Measurements from ENCODE around the gene SCN4A. TPM values are rescaled to one million over a fixed set of nuclear protein-coding genes. Genes with fewer than 3 reads are reported as not detected.

The SCN4A gene
- total RNA-seq, 1 donor from 2014 or later: 1.6 TPM

DNA sequence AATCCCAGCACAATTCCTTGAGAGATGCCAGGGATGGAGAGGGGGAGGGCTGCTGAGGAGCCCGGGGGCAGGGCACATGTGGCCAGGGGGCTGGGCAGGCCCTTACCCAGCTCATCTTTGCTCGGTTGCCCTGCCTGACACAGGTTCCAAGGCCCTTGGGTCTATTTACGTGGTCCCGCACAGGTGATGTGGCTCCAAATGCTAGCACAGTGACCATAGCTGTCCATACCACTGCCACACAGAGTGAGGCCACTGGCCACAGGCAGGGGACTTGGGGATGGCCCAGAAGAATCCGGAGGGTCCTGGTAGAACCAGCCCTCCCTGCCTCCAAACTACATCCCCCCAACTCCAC lies 15.4 kb upstream of the SCN4A start:
- no peaks in the 10 kb centered on the region for H3K9me3 Mint-ChIP-seq
- TF ChIP-seq, protein P1, sequence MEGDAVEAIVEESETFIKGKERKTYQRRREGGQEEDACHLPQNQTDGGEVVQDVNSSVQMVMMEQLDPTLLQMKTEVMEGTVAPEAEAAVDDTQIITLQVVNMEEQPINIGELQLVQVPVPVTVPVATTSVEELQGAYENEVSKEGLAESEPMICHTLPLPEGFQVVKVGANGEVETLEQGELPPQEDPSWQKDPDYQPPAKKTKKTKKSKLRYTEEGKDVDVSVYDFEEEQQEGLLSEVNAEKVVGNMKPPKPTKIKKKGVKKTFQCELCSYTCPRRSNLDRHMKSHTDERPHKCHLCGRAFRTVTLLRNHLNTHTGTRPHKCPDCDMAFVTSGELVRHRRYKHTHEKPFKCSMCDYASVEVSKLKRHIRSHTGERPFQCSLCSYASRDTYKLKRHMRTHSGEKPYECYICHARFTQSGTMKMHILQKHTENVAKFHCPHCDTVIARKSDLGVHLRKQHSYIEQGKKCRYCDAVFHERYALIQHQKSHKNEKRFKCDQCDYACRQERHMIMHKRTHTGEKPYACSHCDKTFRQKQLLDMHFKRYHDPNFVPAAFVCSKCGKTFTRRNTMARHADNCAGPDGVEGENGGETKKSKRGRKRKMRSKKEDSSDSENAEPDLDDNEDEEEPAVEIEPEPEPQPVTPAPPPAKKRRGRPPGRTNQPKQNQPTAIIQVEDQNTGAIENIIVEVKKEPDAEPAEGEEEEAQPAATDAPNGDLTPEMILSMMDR (conservative IDR thresholded peaks at IDR 0.05): no peak
- peaks cover 15% of the 10 kb centered on the region for H3K4me1 Mint-ChIP-seq
- H3K27ac Mint-ChIP-seq (ENCODE audit: unreplicated experiment): no peak overlapping the region
- DNase-seq (ENCODE audit: low read depth, low spot score): no peak
- H3K36me3 Mint-ChIP-seq (ENCODE audit: low read depth): no peaks in the 10 kb centered on the region
- H3K4me3 Mint-ChIP-seq: no peak overlapping the region
- H3K27me3 Mint-ChIP-seq (ENCODE audit: low read depth): peaks cover 24% of the 10 kb centered on the region

DNA sequence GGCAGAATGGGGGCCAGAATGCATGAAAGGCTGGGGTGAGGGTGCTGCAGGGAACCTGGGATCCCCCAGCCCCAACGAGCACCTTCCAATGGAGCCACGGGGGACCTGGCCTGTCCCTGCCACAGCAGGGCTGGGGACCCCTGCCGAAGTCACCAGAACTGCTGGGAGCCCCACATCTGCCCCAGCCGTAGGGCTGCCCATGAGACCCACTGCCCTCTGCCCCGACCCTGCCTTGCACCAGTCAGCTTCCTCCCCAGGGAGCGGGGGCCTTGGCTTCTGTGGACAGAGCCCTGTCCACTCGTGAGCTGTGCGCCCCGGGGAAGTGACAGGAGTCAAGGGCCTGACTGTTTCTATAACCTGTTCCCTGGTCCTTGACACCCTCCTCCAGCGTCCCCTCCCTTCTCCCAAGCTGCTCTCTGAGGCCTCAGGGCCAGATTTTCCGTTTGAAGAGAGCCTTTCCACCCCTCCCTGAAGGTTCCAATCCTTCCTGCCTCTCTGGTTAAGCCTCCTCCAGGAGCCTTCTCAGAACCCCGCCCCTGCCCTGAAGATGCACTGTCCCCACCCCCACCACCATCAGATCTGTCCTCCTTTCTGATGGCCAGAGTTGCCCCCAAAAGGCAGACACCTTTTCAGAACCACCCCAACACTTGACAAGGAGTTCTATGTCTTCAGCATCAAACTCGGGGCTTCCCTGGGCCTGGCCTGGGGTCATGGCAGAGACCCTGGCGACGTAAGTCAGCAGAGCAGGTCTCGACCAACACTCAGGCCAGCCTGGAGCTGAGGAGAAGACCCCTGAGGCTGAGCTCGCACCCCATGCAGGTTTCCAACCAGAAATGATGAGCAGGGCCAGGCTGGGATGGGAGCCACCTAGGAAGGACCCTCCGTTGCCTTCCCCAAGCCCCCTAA lies 14.8 kb upstream of the SCN4A start:
- Mint-ChIP-seq H3K27ac (ENCODE audit: unreplicated experiment) (no peak overlapping the region), H3K27me3 (ENCODE audit: low read depth) (peaks cover 20% of the 10 kb centered on the region), H3K4me3 (no peak overlapping the region), H3K9me3 (peaks cover 4% of the 10 kb centered on the region), H3K4me1 (peaks cover 12% of the 10 kb centered on the region), H3K36me3 (ENCODE audit: low read depth) (peaks cover 4% of the 10 kb centered on the region)
- TF ChIP-seq, protein P1 (conservative IDR thresholded peaks at IDR 0.05): no peak
- DNase-seq (ENCODE audit: low read depth, low spot score): no peak

DNA sequence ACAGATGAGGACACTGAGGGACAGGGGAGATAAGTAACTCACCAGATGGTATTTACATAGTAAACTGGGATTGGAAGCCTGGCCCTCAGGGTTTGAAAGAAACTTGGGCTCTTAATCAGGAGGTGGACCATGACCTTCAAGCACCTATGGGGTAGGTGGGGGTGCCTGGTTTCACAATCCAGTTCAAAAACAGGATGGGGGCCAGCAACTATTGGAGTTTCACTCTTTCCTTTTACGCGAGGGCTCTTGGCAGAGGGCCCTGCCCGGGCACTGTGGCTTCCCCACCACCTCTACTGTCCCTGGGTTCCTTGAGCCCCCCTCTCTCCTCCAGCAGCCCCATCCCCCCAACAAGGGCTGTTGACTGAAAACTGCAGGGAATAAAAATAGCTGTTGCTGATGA lies 14.1 kb upstream of the SCN4A start:
- TF ChIP-seq, protein P1 (conservative IDR thresholded peaks at IDR 0.05): no peak
- Mint-ChIP-seq H3K9me3 (peaks cover 8% of the 10 kb centered on the region), H3K27ac (ENCODE audit: unreplicated experiment) (no peak overlapping the region), H3K36me3 (ENCODE audit: low read depth) (peaks cover 8% of the 10 kb centered on the region), H3K4me3 (no peak overlapping the region), H3K4me1 (peaks cover 11% of the 10 kb centered on the region), H3K27me3 (ENCODE audit: low read depth) (peaks cover 13% of the 10 kb centered on the region)
- no peak for DNase-seq (ENCODE audit: low read depth, low spot score)

DNA sequence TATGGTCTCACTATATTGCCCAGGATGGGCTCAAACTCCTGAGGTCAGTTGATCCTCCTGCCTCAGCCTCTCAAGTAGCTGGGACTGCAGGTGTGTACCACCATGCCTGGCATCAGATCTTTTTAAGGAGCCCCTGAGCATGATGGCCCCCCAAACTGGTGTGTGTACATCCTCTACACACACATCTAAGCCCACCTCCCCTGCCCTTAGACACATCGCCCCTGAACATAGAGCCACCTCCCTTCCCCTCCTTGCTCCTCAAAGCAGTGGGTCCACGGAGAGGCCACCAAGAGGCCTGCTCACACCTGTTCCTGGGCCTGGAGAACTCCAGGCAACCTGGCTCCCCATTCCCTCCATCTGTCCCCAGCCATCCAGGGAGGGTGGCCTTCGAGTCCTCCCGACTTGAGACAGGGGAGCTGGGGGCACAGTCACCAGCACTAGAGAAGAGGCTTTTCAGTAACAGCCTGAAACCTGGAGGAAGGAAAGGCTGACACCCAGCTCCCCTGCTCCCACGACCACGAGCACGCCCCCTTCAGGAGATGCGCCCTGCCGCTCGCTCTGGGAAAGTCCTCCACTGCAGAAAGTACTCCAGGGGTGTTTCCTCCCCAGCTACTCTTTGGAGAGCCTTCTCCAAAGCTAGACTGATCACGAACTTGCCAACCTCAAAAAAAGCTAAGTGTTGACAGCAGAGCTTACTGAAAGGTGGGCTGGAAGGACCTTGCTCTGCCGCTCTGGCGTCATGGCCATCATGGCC lies 12.8 kb upstream of the SCN4A start:
- peaks cover 7% of the 10 kb centered on the region for H3K27me3 Mint-ChIP-seq (ENCODE audit: low read depth)
- TF ChIP-seq, protein P1 (conservative IDR thresholded peaks at IDR 0.05): no peak
- H3K36me3 Mint-ChIP-seq (ENCODE audit: low read depth): peaks cover 8% of the 10 kb centered on the region
- peak overlapping the region; percentile 43 for H3K27ac Mint-ChIP-seq (ENCODE audit: unreplicated experiment)
- H3K9me3 Mint-ChIP-seq: peaks cover 8% of the 10 kb centered on the region
- H3K4me1 Mint-ChIP-seq: peaks cover 11% of the 10 kb centered on the region
- H3K4me3 Mint-ChIP-seq: no peak overlapping the region
- no peak for DNase-seq (ENCODE audit: low read depth, low spot score)

GRCh38 chr17:63984651-63985386 lies 12.1 kb upstream of the SCN4A start:
- no peak overlapping the region for H3K27ac Mint-ChIP-seq (ENCODE audit: unreplicated experiment)
- no peak overlapping the region for H3K4me3 Mint-ChIP-seq

More at GRCh38 chr17:63984651-63985386, 12.1 kb upstream of the SCN4A start:
- Mint-ChIP-seq H3K4me1 (peaks cover 9% of the 10 kb centered on the region), H3K9me3 (peaks cover 8% of the 10 kb centered on the region), H3K27me3 (ENCODE audit: low read depth) (peaks cover 3% of the 10 kb centered on the region), H3K36me3 (ENCODE audit: low read depth) (peaks cover 8% of the 10 kb centered on the region)
- TF ChIP-seq, protein P1 (conservative IDR thresholded peaks at IDR 0.05): no peak
- DNase-seq (ENCODE audit: low read depth, low spot score): no peak
